Adrenal gland (tissue), 12 donors: ENCODE data around the gene TAGLN3. TPM values are rescaled to one million over a fixed set of nuclear protein-coding genes. Genes with fewer than 3 reads are reported as not detected.

Experiments
- DNase-seq, 7 donors: peaks; one replicate each; pipeline ENCODE4 v3.0.0-alpha.2; 2019 to 2020
- H3K27ac ChIP-seq, 5 donors: fragments of 200-600 bp; sonication (generic) in 4 of 5; 1 replicate in 3 of 5; 2 replicates in 2 of 5; pipeline versions ENCODE4 v1.5.1 to v1.8.0; 2016 to 2020; ENCODE audit warnings: mild to moderate bottlenecking in 1 of 5
- H3K27me3 ChIP-seq: fragments of 200-600 bp; 2 replicates; pipeline ENCODE4 v1.8.0; 2021
- H3K36me3 ChIP-seq, 2 donors: fragments of 200-600 bp; replicated peaks in 1 of 2; 1 replicate in 1 of 2; 2 replicates in 1 of 2; pipeline versions ENCODE4 v1.5.1 to v1.8.0; 2018 to 2022
- H3K4me1 ChIP-seq, 2 donors: fragments of 200-600 bp; replicated peaks in 1 of 2; 1 replicate in 1 of 2; 2 replicates in 1 of 2; pipeline versions ENCODE4 v1.5.1 to v1.8.0; 2018 to 2021
- H3K4me3 ChIP-seq, 4 donors: fragments of 200-600 bp; sonication (generic) in 3 of 4; one replicate each; pipeline ENCODE4 v1.5.1; 2016 to 2018
- H3K9me3 ChIP-seq, 3 donors: fragments of 200-600 bp; sonication (generic) in 1 of 3; replicated peaks in 1 of 3; 1 replicate in 2 of 3; 2 replicates in 1 of 3; pipeline versions ENCODE4 v1.5.1 to v1.8.0; 2016 to 2021
- CTCF ChIP-seq, 6 experiments: fragments of 450-650 bp in 4 of 6; fragments of 200-600 bp in 2 of 6; sonication (generic) in 1 of 6; IDR thresholded peaks; 1 replicate in 5 of 6; 2 replicates in 1 of 6; pipeline versions ENCODE4 v1.5.1 to v1.8.0; 2016 to 2021; ENCODE audit warnings: antibody characterized with exemption in 6 of 6, mild to moderate bottlenecking in 2 of 6, moderate library complexity in 1 of 6
- POLR2A ChIP-seq, 2 donors: fragments of 450-650 bp; IDR thresholded peaks; one replicate each; pipeline ENCODE4 v1.6.1; 2017; ENCODE audit warnings: antibody characterized with exemption in 2 of 2, mild to moderate bottlenecking in 2 of 2, moderate library complexity in 1 of 2
- WGBS, 4 donors: extraction: QIAGEN DNeasy Blood & Tissue Kit in 2 of 4; methylation state at CpG; one replicate each; pipeline versions ENCODE4 v1.1.5 to v1.1.7; 2013 to 2017; 5-methylcytosine and 5-hydroxymethylcytosine counted together
- intact Hi-C, 2 donors: fragments of 100-400 bp; cut with DNase I; formaldehyde crosslinking; loops; one replicate each; pipeline versions ENCODE4 v1.14.1 to v1.15.0; 2022 to 2023
- polyA plus RNA-seq, 3 donors: library from polyadenylated mRNA; stranded (reverse); fragments of 200-250 nt in 2 of 3; fragments of 350-450 nt in 1 of 3; fragmentation: Illumina TruSeq in 1 of 3; extraction: RNeasy Lipid Tissue Mini Kit (QIAGEN cat#74804) in 1 of 3; gene quantifications; one replicate each; pipeline ENCODE4 v1.2.3, GENCODE V29; 2013 to 2014
- total RNA-seq, 9 donors: library from RNA; depleted of rRNA in 4 of 9; stranded (reverse); fragments of >200 nt in 4 of 9; fragments of 120-200 nt in 1 of 9; fragmentation: NEBNext Ultra II Directional in 1 of 9; extraction: Animal tissue kit (Norgen Biotek cat#: 25700) in 1 of 9; gene quantifications; one replicate each; pipeline versions ENCODE4 v1.1.0 to v1.2.4, GENCODE V29; 2013 to 2023
- donor health status: healthy with polysubstance abuse.
- donor health status: Bipolar disorder and iron deficiency.
- donor health status: DM: yes; HTN: yes; CAD: no.
- donor health status: DM: no; HTN: no; CAD: no.
- donor health status: DM: no; HTN: no; CAD: no.
- donor health status: DM: yes; HTN: yes; CAD: no.

TAGLN3 gene
- total and polyA plus RNA-seq, 12 donors, result 0.55 to 52.1 (median 12.8) TPM; not detected in 3

GRCh38 chr3:111984636-111985298, 14.0 kb upstream of the TAGLN3 start:
- WGBS, 4 donors, result 52 to 69% (median 55%) methylated on average over 2 of the region's 2 CpGs
- intact Hi-C loops, result no loop called here

DNA sequence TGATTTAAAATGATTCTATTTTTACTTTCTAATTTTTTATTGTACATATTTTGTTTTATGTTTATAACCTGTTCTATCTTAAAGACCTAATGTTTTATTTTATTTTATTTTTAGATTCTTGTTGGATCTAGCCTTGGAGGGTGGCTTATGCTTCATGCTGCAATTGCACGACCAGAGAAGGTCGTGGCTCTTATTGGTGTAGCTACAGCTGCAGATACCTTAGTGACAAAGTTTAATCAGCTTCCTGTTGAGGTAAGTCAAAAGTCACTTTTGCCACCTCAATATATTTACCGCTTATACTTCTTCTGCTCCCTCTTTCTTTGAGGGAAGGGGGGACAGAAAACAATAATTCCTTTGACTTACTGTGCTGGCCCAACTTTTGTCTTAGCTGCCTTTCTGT, 11.9 kb upstream of the TAGLN3 start:
- H3K4me3 ChIP-seq, result no peak overlapping the region
- H3K9me3 ChIP-seq, result no peaks in the 10 kb centered on the region
- 65 to 74% (median 69%) methylated on average over 3 of the region's 3 CpGs for WGBS, 4 donors
- no peaks in the 10 kb centered on the region for H3K27me3 ChIP-seq
- no peak for DNase-seq
- no peak overlapping the region for H3K27ac ChIP-seq
- no peak for TF ChIP-seq CTCF (IDR thresholded peaks at IDR 0.05)
- TF ChIP-seq POLR2A (IDR thresholded peaks at IDR 0.05), result no peak
- intact Hi-C loops, result no loop called here
- H3K36me3 ChIP-seq, result peaks cover 0 to 12% of the 10 kb centered on the region in 2 donors
- H3K4me1 ChIP-seq, result peaks cover 0 to 16% of the 10 kb centered on the region in 2 donors

More at GRCh38 chr3:111984636-111985298, 14.0 kb upstream of the TAGLN3 start:
- no peak overlapping the region for H3K27ac ChIP-seq
- no peaks in the 10 kb centered on the region for H3K9me3 ChIP-seq
- H3K4me3 ChIP-seq, result no peak overlapping the region
- peaks cover 0 to 12% of the 10 kb centered on the region in 2 donors for H3K36me3 ChIP-seq
- TF ChIP-seq CTCF (IDR thresholded peaks at IDR 0.05), result no peak
- TF ChIP-seq POLR2A (IDR thresholded peaks at IDR 0.05), result no peak
- no peaks in the 10 kb centered on the region for H3K27me3 ChIP-seq
- peaks cover 3 to 36% of the 10 kb centered on the region in 2 donors for H3K4me1 ChIP-seq
- DNase-seq, result no peak

- Histone ChIP-seq H3K27me3 (no peaks in the 10 kb centered on the region), H3K4me3 (no peak overlapping the region), H3K36me3 (peaks cover 0 to 12% of the 10 kb centered on the region in 2 donors), H3K27ac (no peak overlapping the region), H3K4me1 (peaks cover 0 to 6% of the 10 kb centered on the region in 2 donors), H3K9me3 (no peaks in the 10 kb centered on the region)
- 53 to 64% (median 54%) methylated on average over 3 of the region's 3 CpGs for WGBS, 4 donors
- peak; percentile 48 to 81 (median 70) for TF ChIP-seq CTCF (IDR thresholded peaks at IDR 0.05)
- TF ChIP-seq POLR2A (IDR thresholded peaks at IDR 0.05), result no peak
- intact Hi-C loops, result no loop called here
- DNase-seq, result peak in 2 of 7 donors; percentile 11 to 31
Measured at GRCh38 chr3:111989061-111989678, 9.6 kb upstream of the TAGLN3 start.

DNA sequence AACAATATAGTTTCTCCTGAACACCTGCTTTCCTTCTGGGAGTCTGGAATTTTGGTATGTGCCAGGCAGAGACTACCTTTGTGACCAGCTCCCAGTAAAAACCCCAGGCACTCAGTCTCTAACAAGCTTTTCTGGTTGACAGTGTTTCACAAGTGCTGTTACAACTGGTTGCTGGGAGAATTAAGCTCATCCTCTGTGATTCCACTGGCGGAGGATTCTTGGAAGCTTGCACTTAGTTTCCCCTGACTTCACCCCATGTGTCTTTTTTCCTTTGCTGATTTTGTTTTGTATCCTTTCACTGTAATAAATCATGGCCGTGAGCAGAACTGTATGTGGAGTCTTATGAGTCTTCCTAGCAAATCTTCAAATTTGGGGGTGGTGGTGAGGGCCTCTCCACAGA, 5.7 kb upstream of the TAGLN3 start:
- WGBS, 4 donors, result 57 to 94% (median 74%) methylated on average over 2 of the region's 2 CpGs
- TF ChIP-seq CTCF (IDR thresholded peaks at IDR 0.05), result no peak
- TF ChIP-seq POLR2A (IDR thresholded peaks at IDR 0.05), result no peak

More for the DNA sequence above, 5.7 kb upstream of the TAGLN3 start:
- Histone ChIP-seq H3K36me3 (no peaks in the 10 kb centered on the region), H3K9me3 (no peaks in the 10 kb centered on the region), H3K4me3 (no peak overlapping the region), H3K27me3 (no peaks in the 10 kb centered on the region), H3K27ac (no peak overlapping the region), H3K4me1 (peaks cover 0 to 6% of the 10 kb centered on the region in 2 donors)
- DNase-seq, result no peak
- intact Hi-C loops, result loop anchor here in 1 of 2 donors (10.0 kb wide), 1 partner anchor 52 kb away; no protein-coding TSS in a partner anchor
